ENCODE data around the gene GSG1. TPM values are rescaled to one million over a fixed set of nuclear protein-coding genes. Genes with fewer than 3 reads are reported as not detected.
"Not testable (repeated sequence)": the region's sequence is repeated elsewhere in the genome, so short reads cannot be mapped to it uniquely, and the experiment has no call there.

The GSG1 gene
- total RNA-seq, 2 experiments from 2014 or later = not detected

- POLR2A ChIA-PET = interaction anchor here (0.6 kb wide), 1 partner anchor 1675 kb away, joined by 3 read pairs; no protein-coding TSS in a partner anchor
- CTCF ChIA-PET = interaction anchor here (0.5 to 3.4 kb wide), 6 partner anchors 14 to 113 kb away, joined by 3 to 20 read pairs (median 3); partner anchors contain the start of gene EMP1
Observed at GRCh38 chr12:13099066-13099843, 4.2 kb downstream of the GSG1 start.

- ChIA-PET CTCF (interaction anchor here (1.4 to 3.4 kb wide), 3 partner anchors 110 to 114 kb away, joined by 3 to 20 read pairs (median 17); no protein-coding TSS in a partner anchor), POLR2A (no interaction called here)
Observed at GRCh38 chr12:13097491-13098011, 5.9 kb downstream of the GSG1 start.

GRCh38 chr12:13095266-13095995, 8.0 kb downstream of the GSG1 start:
- ChIA-PET POLR2A (no interaction called here), CTCF (interaction anchor here (0.6 to 3.4 kb wide), 3 partner anchors 112 to 154 kb away, joined by 5 to 17 read pairs (median 5); no protein-coding TSS in a partner anchor)

- CTCF ChIA-PET = interaction anchor here (3.4 kb wide), 1 partner anchor 117 kb away, joined by 17 read pairs; no protein-coding TSS in a partner anchor
- POLR2A ChIA-PET = no interaction called here
Observed at GRCh38 chr12:13094367-13094766, 9.1 kb downstream of the GSG1 start.

GRCh38 chr12:13093848-13094220, 9.6 kb downstream of the GSG1 start:
- ChIA-PET POLR2A (no interaction called here), CTCF (interaction anchor here (1.3 to 3.4 kb wide), 2 partner anchors 42 to 117 kb away, joined by 3 to 17 read pairs; no protein-coding TSS in a partner anchor)

GRCh38 chr12:13093191-13093847, 10.1 kb downstream of the GSG1 start:
- POLR2A ChIA-PET = no interaction called here
- CTCF ChIA-PET = interaction anchor here (1.3 kb wide), 1 partner anchor 42 kb away, joined by 3 read pairs; no protein-coding TSS in a partner anchor

GRCh38 chr12:13091832-13092231, 11.6 kb downstream of the GSG1 start:
- CTCF ChIA-PET = no interaction called here
- POLR2A ChIA-PET = no interaction called here

- ChIA-PET CTCF (interaction anchor here (0.8 kb wide), 1 partner anchor 122 kb away, joined by 3 read pairs; no protein-coding TSS in a partner anchor), POLR2A (no interaction called here)
Observed at GRCh38 chr12:13090054-13090453, 13.4 kb downstream of the GSG1 start.

- ChIA-PET CTCF (interaction anchor here (1.0 kb wide), 1 partner anchor 55 kb away, joined by 3 read pairs; no protein-coding TSS in a partner anchor), POLR2A (no interaction called here)
Observed at GRCh38 chr12:13088496-13088895, 15.0 kb downstream of the GSG1 start.

- POLR2A ChIA-PET = no interaction called here
- CTCF ChIA-PET = no interaction called here
Observed at GRCh38 chr12:13087766-13088165, 15.7 kb downstream of the GSG1 start.

- CTCF ChIA-PET = interaction anchor here (0.6 to 1.2 kb wide), 3 partner anchors 12 to 13 kb away, joined by 3 to 6 read pairs (median 3); no protein-coding TSS in a partner anchor
- POLR2A ChIA-PET = no interaction called here
Observed at GRCh38 chr12:13085968-13086686, 17.3 kb downstream of the GSG1 start.

- POLR2A ChIA-PET = no interaction called here
- CTCF ChIA-PET = interaction anchor here (1.2 kb wide), 1 partner anchor 14 kb away, joined by 3 read pairs; no protein-coding TSS in a partner anchor
Observed at GRCh38 chr12:13084898-13085640, 18.4 kb downstream of the GSG1 start.

GRCh38 chr12:13083638-13084037, 19.8 kb downstream of the GSG1 start:
- POLR2A ChIA-PET, CTCF ChIA-PET: not testable (repeated sequence)

- CTCF ChIA-PET = no interaction called here
- POLR2A ChIA-PET = no interaction called here
Observed at GRCh38 chr12:13082861-13083260, 20.6 kb downstream of the GSG1 start.

GRCh38 chr12:13080266-13080665, 23.2 kb downstream of the GSG1 start:
- ChIA-PET POLR2A (no interaction called here), CTCF (no interaction called here)

GRCh38 chr12:13079440-13079906, 24.0 kb downstream of the GSG1 start:
- ChIA-PET POLR2A (no interaction called here), CTCF (no interaction called here)

GRCh38 chr12:13075786-13076570, 27.5 kb downstream of the GSG1 start:
- CTCF ChIA-PET = no interaction called here

GRCh38 chr12:13075118-13075480, 28.4 kb downstream of the GSG1 start:
- ChIA-PET POLR2A (no interaction called here), CTCF (interaction anchor here (0.6 kb wide), 1 partner anchor 204 kb away, joined by 3 read pairs; no protein-coding TSS in a partner anchor)

More at GRCh38 chr12:13075786-13076570, 27.5 kb downstream of the GSG1 start:
- POLR2A ChIA-PET = no interaction called here
